GM21360 (cell line): ENCODE measurements around the gene CFD.
"Not testable (repeated sequence)": the region's sequence is repeated elsewhere in the genome, so short reads cannot be mapped to it uniquely, and the experiment has no call there.

Experiments used
- ATAC-seq: cut with Tn5 transposase; IDR thresholded peaks from one replicate; pipeline ENCODE4 v1.9.1; 2021; ENCODE audit warnings: mild to moderate bottlenecking, moderate library complexity; ENCODE audit not compliant: unreplicated experiment

CFD gene

GRCh38 chr19:825897-826644, 33.4 kb upstream of the CFD start:
- ATAC-seq: no peak

GRCh38 chr19:827314-827709, 32.2 kb upstream of the CFD start:
- no peak for ATAC-seq

DNA sequence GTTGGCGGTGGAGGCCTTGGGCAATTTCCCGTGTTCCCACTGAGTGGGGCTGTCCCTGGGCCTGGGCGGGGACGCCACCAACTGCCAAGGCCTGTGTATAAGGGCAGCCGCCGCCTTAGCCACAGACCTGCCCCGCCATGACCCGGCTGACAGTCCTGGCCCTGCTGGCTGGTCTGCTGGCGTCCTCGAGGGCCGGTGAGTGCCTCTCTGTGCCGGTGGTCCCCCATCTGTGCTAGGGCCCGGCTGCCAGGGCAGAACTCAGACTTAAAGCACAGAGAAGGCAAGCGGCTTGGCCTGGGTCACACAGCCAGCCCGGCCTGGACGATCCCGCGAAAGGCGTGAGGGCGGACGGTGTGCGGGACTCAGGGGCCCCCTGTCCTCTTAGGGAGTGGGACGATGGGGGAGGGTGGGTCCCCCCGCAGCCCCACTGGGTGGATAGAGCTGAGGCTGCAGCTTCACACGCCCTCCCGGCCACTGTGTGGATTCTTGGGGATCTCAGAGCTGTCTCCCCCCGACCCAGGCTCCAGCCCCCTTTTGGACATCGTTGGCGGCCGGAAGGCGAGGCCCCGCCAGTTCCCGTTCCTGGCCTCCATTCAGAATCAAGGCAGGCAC, 31.6 kb upstream of the CFD start, which contains the start of gene AZU1:
TSS of gene AZU1 (plus strand) at position 128 of the 612 bp plus-strand sequence. CDS start at position 138, 10 bp downstream.
- no peak for ATAC-seq

GRCh38 chr19:829129-829758, 30.2 kb upstream of the CFD start:
- no peak for ATAC-seq

DNA sequence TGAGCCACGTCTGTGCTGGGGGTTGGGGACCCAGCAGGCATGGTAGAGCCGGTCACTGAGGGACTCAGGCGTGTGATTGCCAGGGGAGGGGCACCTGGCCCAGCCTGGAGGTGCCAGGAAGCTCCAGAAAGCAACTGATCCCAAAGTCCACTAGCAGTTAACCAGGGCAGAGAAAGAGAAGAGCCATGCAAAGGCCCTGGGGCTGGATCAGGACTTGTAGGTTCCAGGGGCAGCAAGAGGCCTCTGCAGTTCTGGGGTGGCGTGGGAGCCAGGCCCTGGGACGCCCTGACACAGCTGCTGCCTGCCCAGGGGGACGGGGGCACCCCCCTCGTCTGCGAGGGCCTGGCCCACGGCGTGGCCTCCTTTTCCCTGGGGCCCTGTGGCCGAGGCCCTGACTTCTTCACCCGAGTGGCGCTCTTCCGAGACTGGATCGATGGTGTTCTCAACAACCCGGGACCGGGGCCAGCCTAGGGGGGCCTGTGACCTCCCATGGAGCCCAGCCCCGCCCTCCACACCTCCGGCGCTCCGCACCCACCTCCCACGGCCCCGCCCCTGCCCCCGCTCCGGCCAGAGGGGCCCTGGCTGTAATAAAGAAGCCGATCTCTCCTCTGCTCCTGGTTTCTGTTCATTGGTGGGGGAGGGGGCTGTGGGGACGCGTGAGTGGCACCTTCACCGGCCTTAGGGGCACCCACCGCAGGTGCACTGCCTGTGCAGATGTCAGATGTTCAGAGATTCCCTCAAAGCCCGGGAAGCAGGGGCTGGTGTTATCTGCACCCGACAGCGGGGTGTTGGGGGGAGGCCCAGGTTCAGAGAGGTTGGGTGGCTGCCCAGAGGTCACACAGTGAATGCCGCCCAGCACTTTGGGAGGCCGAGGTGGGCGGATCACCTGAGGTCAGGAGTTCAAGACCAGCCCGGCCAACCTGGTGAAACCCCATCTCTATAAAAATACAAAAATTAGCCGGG, 27.8 kb upstream of the CFD start:
- ATAC-seq: no peak

DNA sequence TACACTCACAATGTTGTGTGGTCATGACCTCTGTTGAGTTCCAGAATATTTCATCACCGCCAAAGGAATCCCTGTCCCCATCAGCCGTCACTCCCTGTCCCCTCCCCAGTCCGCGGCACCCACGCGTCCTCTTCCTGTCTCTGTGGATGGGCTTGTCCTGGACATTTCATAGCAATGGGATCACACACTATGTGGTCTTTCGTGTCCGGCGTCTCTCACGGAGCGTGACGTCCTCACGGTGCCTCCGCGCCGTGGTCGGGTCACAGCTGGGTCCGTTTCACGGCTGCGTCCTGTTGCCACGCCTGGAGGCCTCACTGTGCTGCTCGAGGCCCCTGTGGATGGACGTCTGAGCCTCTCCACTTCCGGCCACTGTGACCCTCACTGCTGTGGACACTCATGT, 25.2 kb upstream of the CFD start:
- ATAC-seq: no peak

GRCh38 chr19:835210-835810, 24.2 kb upstream of the CFD start:
- ATAC-seq: no peak

DNA sequence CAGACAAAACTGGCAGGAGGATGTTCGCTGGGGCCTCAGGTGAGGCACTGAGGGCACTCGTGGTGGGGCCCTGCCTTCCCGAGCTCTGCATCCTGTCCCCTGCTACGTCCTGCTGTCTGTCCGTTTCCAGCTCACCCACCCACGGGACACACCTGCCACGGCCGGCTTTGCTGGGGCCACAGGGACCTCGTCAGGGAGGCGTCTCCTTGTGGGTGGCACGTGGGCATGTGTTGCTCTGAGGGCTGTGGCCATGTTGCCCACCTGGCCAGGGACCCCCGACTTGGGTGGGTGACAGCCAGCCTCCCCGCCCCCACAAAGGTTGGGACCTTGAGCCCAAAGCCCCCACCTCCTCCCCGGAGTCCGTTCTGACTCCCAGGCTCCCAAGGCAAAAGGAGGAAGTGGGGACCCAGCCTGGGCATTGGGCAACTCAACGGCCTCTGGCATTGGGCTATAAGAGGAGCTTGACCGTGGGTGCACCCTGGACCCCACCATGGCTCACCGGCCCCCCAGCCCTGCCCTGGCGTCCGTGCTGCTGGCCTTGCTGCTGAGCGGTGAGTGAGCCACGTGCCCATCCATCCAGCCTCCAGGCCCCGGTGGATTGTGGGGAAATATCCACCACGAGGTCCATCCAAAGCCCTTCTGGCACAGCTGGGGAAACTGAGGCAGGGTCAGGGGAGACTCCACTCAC, 18.8 kb upstream of the CFD start, which contains the start of gene PRTN3:
TSS of gene PRTN3 (plus strand) at position 481 of the 688 bp plus-strand sequence. CDS start at position 491, 10 bp downstream.
- no peak for ATAC-seq

DNA sequence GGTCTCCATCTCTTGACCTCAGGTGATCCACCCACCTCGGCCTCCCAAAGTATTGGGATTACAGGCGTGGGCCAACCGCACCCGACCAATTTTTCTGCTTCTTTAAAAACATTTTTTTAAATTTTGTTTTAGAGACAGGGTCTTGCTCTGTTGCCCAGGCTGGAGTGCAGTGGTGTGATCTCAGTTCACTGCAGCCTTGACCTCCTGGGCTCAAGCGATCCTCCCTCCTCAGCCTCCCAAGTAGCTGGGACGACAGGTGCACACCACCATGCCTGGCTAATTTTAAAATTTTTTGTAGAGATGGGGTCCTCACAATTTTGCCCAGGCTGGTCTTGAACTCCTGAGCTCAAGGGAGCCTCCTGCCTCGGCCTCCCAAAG, 16.7 kb upstream of the CFD start:
- not testable (repeated sequence) for ATAC-seq

GRCh38 chr19:843180-843835, 16.2 kb upstream of the CFD start:
- no peak for ATAC-seq

DNA sequence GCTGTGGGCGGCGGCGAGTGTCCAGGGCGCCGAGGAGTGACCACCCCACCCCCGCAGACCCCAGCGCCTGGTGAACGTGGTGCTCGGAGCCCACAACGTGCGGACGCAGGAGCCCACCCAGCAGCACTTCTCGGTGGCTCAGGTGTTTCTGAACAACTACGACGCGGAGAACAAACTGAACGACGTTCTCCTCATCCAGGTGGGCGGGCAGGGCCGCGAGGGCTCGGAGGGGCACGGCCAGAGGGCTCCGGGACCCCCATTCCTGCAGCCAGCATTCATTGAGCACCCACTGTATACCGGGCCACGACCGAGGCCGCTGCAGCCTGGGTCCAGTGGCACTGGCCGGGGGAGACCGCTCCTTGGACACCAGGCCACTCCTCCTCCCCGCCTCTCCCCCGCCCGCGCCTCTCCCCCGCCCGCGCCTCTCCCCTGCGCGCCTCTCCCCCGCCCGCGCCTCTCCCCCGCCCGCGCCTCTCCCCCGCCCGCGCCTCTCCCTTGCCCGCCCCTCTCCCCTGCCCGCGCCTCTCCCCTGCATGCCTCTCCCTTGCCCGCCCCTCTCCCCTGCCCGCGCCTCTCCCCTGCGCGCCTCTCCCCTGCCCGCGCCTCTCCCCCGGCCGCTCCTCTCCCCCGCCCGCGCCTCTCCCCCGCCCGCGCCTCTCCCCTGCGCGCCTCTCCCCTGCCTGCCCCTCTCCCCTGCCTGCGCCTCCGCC, 15.5 kb upstream of the CFD start:
- no peak for ATAC-seq

DNA sequence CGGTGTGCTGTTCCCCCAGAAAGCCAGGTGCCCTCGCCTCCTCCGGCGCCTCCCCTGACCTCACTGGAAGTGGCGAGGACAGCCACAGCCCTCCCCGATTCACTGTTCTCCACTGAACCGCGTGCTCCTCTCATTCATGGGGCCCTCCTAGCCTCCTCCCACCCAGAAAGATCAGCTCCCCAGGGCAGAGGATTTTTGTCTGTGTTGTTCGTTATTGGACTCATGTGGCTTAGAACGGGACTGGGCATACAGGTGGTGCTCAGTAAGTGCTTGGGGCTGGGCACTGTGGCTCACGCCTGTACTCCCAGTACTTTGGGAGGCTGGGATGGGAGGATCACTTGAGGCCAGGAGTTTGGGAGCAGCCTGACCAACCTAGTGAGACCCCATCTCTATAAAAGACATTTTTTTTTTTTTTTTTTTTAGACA, 14.9 kb upstream of the CFD start:
- no peak for ATAC-seq

GRCh38 chr19:845707-846521, 13.6 kb upstream of the CFD start:
- no peak for ATAC-seq

- ATAC-seq: no peak
Measured at GRCh38 chr19:848386-848921, 11.0 kb upstream of the CFD start.

GRCh38 chr19:849195-849594, 10.3 kb upstream of the CFD start:
- not testable (repeated sequence) for ATAC-seq

DNA sequence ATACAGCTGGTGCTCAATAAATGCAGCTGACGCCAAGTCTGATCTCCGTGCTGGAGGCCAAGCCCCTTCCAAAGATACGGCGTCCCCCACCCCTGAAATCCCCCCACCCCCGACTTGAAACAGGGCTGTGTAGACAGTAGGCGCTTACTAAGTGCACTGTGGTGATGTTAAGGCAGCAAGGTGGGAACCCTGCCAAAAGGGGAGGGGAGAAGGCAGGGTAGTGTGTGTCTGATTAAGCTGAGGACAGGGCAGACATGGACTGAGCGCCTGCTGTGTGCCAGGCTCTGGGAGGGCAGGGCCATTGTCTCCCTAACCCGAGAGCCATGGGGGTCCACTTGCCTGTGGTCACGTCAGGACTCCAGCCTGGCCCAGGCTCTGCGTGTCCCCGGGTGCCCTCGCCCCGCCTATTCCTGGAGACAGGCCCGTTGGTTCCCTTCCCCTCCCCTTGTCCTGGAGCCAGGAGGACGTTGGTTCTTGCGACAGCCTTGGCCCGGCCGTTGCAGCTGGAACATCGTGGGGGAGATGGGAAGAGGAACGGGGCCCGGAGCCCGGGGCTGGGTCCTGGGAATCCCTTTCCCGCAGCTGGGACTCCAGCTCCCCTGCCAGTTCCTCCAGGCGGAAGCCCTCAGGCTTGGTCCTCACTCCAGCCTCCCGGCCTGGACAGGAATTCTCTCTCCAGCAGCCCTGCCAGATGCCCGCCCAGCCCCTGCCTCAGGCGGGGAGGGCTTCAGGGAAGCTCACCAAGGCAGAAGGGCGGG, 9.1 kb upstream of the CFD start:
- no peak for ATAC-seq

GRCh38 chr19:850979-851335, 8.5 kb upstream of the CFD start:
- no peak for ATAC-seq
